Activated CD8-positive, alpha-beta memory T cell treated with anti-CD3 and anti-CD28 coated beads for 48 hours (primary cell): ENCODE results near the gene DLX5.

ENCODE experiments used
- DNase-seq, 3 experiments: peaks; one replicate each; pipeline ENCODE4 v3.0.0-alpha.2; 2020; ENCODE audit warnings: low read depth in 2 of 3, low spot score in 2 of 3

DLX5 gene

DNA sequence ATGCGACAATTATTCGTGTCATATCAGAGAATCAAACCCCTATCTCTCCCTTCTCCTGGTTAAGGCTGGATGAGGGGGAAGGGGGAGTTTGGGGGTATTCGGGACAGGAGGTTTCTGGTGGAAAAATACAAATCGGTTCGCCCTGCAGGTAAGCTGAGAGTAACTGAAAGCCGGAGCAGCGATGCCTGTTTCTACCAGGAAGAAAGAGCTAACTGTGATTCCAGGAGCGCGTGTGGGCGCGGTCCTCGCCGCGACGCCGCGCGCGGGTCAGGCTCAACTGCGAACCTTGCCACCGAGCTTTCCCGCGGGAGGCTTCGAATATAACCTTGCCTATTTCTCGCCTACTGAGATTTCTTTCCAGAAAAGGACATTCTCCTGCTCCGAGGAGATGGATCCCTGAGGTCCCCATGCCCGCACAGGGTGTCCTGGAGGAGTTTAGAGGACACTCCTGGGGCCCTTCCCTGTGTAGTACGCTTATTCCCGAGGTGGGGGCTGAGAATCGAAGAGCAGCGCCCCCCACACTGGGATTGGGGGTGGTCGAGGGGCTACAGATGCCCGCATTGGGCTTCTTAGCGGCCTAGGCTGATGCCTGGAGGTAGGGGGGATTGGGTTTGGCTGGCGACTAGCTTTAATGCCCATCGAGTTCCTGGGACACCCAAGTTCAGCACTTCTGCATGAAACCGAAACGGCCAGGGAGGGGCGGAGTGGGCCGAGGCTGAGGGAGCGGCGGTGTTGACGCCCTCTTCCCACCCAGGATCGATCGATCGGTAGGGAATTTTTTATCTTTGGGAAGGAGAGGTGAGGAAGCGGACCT lies 32.2 kb downstream of the DLX5 start:
- DNase-seq: no peak

GRCh38 chr7:96991546-96992191 lies 33.0 kb downstream of the DLX5 start:
- DNase-seq: no peak

- DNase-seq: no peak
Measured at GRCh38 chr7:96989859-96990317, 34.7 kb downstream of the DLX5 start.

DNA sequence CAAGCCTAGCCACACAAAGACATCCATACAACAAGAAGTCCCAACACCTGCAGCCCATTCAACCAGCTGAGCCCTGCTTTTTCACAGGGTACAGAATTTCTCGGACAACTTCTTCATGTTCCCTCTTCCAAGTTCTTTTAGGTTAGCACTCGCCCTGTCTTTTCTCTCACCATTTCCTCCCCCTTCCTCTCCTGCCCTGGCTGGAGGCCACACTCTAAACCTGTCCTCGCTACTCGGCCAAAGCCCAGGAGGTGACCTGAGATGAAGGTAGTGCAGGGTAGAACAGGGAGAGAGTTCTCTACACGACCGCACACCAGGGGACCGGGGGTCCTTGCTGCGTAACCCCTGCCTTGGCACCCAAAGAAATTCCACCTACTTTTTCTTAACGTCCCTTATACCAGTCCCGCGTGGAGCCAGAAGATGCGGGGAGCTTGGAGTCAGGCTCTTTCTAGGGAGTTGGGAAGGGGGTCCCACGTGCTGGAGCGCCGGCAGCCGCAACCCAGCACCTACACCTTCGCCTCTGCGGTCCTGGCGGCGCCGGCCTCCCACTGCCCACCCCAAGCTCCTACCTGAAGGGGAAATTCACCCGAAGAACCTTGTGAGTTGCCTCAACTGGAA lies 35.3 kb downstream of the DLX5 start:
- DNase-seq: no peak

DNA sequence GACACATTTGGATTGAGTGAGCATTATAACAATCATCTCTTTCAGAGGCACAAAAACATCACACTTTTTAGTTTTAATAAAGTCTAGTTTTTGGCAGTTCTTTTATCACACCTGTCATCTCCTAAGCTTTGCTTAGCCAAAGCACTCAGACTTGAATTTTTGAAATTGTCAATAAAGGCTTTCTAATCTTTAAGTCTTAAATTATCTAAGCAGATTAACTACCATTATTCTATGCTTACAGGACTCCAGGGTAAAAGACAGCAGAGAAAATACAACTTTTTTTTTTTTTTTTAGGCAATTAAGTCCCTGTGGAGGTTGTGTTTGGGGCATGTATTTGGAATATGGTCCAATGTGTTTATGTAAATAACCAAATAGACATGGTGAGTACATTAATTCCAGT lies 36.9 kb downstream of the DLX5 start:
- DNase-seq: no peak

- no peak for DNase-seq
Measured at GRCh38 chr7:96986901-96987300, 37.7 kb downstream of the DLX5 start.

DNA sequence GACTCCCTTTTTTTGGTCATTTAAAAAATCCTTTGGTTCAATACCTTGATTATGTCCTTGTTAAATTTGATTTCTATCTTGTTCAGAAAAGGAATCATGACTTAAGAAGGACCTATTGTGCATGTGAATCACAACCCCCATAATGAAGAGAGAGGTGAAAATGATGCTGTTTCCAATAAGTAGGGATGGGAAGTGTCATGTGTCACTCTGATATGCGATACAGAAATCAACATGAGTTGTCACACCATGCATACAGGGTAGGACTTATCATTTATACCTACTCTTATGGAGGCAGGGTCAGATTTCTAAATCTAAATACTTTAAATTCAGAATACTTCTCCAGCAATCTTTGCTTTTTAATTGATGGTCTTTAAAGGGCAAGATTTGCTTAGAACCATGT lies 38.6 kb downstream of the DLX5 start:
- DNase-seq: no peak

- DNase-seq: no peak
Measured at GRCh38 chr7:96982586-96982985, 42.0 kb downstream of the DLX5 start.

DNA sequence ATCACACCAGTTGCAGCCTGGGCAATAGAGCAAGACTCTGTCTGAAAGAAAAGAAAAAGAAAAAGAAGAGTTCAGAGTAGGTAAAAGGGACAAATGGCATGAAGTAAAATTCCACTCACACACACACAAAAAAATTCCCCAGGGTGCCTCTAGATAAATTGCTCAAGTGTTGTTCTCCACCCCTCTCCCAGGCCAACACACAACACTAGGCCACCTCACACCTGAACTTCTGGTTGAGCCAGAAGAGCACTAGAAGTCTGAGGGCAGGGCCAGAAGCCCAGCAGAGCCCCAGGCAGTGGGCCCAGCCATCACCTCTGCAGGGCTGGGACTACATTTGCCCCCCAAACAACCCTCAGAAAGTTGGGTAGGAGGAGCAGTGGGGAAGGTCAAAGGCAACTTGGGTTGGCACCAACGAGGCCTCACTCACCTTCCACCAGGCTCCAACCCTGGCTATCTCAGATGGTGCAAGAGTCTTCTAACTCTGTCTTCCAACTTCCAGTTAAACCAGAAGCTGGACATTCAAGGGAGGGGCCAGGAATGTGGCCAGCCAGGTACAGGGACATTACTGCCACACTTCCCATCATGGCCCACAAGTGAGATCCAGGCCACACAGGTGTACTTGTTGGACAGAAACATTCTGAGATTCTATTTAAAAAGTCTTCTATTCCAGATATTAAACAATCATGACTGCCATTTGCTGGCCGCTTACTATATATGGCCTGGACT lies 44.9 kb downstream of the DLX5 start:
- DNase-seq: no peak

DNA sequence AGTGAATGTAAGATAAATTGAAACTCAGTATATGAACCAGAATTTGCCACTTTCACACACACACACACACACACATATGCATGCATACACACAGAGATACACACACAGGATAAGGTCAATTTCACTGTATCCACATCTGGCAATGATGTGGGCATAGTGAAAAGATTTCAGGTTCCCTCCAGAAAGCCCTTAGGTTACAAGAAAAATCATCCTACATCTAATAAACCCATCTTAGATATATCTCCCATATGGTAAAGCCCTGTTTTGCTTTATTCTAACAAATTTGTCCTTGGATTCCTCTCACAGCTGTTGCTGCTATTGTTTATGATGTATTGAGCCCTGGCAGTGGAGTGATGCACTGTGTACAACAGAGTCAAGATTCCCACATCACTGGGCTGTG lies 47.2 kb downstream of the DLX5 start:
- DNase-seq: no peak

- no peak for DNase-seq
Measured at GRCh38 chr7:96976106-96976505, 48.5 kb downstream of the DLX5 start.

GRCh38 chr7:96973986-96974385 lies 50.6 kb downstream of the DLX5 start:
- no peak for DNase-seq

DNA sequence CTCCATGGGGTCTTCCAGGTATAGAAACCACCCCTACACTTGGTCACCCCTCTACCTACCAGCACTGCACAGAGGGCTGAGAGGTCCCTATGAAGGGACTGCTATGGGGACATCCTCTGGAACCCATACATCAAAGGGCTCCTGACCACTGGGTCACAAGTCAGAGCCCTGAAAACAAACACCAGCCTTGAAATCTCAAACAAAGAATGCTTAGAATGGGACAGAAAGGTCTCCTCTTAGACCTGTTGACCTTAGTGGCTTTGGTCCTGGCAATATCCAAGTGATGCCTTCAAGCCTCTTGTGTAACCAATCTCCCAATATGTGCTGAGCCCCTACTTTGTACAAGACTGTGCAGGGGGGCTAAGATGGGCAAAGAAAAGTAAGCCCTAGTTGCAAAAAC lies 53.9 kb downstream of the DLX5 start:
- DNase-seq: no peak
